ENCODE data around the gene SCUBE1.

GRCh38 chr22:43326331-43327156, 16.6 kb downstream of the SCUBE1 start:
- TF ChIP-seq CTCF (IDR thresholded peaks at IDR 0.05; ENCODE audit: control extremely low read depth in 1 of 3, insufficient read depth in 1 of 3, low read depth in 1 of 3, low read length in 3 of 3), result no peak
- no peak for TF ChIP-seq GABPA (IDR thresholded peaks at IDR 0.05; ENCODE audit: borderline replicate concordance, insufficient read depth, low read length)
- TF ChIP-seq MAX (IDR thresholded peaks at IDR 0.05), result no peak
- no peak for TF ChIP-seq POLR2A (IDR thresholded peaks at IDR 0.05; ENCODE audit: control extremely low read depth in 1 of 2, low read depth in 2 of 2, low read length in 2 of 2)
- TF ChIP-seq EZH2 (IDR thresholded peaks at IDR 0.05; ENCODE audit: low read depth, low read length, severe bottlenecking), result no peak
